ENCODE measurements around the gene MMP11. TPM values are rescaled to one million over a fixed set of nuclear protein-coding genes. Genes with fewer than 3 reads are reported as not detected.

The MMP11 gene
- total and polyA plus RNA-seq, 2 of the 13 experiments (the other 11 are each of a cell fraction or from before 2014, with no cell fraction given): 8.9 to 28.6 TPM

DNA sequence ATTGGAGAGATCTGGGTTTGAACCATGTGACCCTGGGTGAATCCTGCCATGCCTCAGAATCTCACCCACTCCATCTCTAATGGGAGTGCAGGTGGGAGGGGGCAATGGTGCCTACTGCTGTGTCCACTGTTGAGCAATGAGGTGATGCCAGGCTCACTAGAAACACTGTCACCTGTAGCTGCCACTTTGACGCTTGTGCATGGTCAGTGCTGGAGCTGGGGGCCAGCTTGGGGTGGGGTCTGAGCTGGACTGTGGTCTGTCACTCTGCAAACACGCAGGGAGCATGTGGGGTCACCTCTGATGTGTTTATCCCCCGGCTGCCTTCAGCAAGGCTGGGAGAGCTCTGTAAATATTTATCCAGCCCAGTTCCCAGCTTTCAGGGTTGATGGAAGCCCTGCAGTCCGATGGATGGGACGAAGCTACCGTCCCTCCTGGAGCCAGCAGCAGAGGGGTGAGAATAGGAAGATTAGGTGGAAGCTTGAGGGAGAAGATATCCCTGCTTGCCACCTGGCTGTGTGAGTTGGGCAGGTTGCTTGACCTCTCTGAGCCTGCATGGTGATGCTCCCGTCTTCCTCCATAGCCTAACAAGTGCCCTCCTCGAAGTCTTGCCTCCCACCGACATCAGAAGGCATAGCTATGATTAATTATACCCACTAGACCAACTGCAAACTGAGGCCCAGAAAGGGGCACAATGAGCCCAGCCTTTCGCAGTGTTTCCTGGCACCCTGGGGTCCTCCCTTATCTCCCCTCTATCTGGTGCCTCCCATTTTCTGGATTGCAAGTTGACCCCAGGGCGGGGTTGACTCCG, 1.7 kb downstream of the MMP11 start (continued):
- TF ChIP-seq SRF (IDR thresholded peaks at IDR 0.05; ENCODE audit: low read depth, low read length) (no peak), ELF4 (CRISPR knock-in tag; IDR thresholded peaks at IDR 0.05; ENCODE audit: borderline replicate concordance) (no peak), MXD4 (CRISPR knock-in tag; IDR thresholded peaks at IDR 0.05) (no peak), HNRNPH1 (optimal IDR thresholded peaks at IDR 0.05; ENCODE audit: low read depth, low read length) (no peak), ZNF274 (CRISPR knock-in tag; IDR thresholded peaks at IDR 0.05) (no peak), HNRNPK (IDR thresholded peaks at IDR 0.05; ENCODE audit: low read depth, low read length, poor library complexity, severe bottlenecking) (no peak), ZBTB42 (CRISPR knock-in tag; IDR thresholded peaks at IDR 0.05) (no peak), ZNF713 (CRISPR knock-in tag; IDR thresholded peaks at IDR 0.05) (no peak), ZNF570 (CRISPR knock-in tag; IDR thresholded peaks at IDR 0.05; ENCODE audit: borderline replicate concordance) (no peak), ZNF496 (CRISPR knock-in tag; IDR thresholded peaks at IDR 0.05; ENCODE audit: insufficient replicate concordance) (no peak), CREB1 (IDR thresholded peaks at IDR 0.05) (0 out of 2 replicates have a peak, but pooled peaks have one; percentile 38), CREB1 (CRISPR knock-in tag; IDR thresholded peaks at IDR 0.05) (no peak), ZNF512B (CRISPR knock-in tag; IDR thresholded peaks at IDR 0.05; ENCODE audit: borderline replicate concordance) (no peak), ARNT2 (CRISPR knock-in tag; IDR thresholded peaks at IDR 0.05; ENCODE audit: low read depth) (no peak), ZNF781 (CRISPR knock-in tag; IDR thresholded peaks at IDR 0.05; ENCODE audit: borderline replicate concordance, not compliant biosample characterization) (no peak), ONECUT2 (CRISPR knock-in tag; IDR thresholded peaks at IDR 0.05) (no peak), ARNTL (CRISPR knock-in tag; IDR thresholded peaks at IDR 0.05) (peak; percentile 72), AGO2 (optimal IDR thresholded peaks at IDR 0.05; ENCODE audit: low read depth, low read length) (no peak), ZSCAN30 (CRISPR knock-in tag; IDR thresholded peaks at IDR 0.05) (no peak), SIN3A (IDR thresholded peaks at IDR 0.05; ENCODE audit: borderline replicate concordance, low read depth, low read length) (peak; percentile 83; the same call in 1 of the 2 replicates)
- TF ChIP-seq, protein P1, sequence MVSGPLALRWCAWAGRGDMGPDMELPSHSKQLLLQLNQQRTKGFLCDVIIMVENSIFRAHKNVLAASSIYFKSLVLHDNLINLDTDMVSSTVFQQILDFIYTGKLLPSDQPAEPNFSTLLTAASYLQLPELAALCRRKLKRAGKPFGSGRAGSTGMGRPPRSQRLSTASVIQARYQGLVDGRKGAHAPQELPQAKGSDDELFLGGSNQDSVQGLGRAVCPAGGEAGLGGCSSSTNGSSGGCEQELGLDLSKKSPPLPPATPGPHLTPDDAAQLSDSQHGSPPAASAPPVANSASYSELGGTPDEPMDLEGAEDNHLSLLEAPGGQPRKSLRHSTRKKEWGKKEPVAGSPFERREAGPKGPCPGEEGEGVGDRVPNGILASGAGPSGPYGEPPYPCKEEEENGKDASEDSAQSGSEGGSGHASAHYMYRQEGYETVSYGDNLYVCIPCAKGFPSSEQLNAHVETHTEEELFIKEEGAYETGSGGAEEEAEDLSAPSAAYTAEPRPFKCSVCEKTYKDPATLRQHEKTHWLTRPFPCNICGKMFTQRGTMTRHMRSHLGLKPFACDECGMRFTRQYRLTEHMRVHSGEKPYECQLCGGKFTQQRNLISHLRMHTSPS (CRISPR knock-in tag; IDR thresholded peaks at IDR 0.05; ENCODE audit: low read depth): peak; percentile 99
- TF ChIP-seq, protein P2, sequence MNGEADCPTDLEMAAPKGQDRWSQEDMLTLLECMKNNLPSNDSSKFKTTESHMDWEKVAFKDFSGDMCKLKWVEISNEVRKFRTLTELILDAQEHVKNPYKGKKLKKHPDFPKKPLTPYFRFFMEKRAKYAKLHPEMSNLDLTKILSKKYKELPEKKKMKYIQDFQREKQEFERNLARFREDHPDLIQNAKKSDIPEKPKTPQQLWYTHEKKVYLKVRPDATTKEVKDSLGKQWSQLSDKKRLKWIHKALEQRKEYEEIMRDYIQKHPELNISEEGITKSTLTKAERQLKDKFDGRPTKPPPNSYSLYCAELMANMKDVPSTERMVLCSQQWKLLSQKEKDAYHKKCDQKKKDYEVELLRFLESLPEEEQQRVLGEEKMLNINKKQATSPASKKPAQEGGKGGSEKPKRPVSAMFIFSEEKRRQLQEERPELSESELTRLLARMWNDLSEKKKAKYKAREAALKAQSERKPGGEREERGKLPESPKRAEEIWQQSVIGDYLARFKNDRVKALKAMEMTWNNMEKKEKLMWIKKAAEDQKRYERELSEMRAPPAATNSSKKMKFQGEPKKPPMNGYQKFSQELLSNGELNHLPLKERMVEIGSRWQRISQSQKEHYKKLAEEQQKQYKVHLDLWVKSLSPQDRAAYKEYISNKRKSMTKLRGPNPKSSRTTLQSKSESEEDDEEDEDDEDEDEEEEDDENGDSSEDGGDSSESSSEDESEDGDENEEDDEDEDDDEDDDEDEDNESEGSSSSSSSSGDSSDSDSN (CRISPR knock-in tag; IDR thresholded peaks at IDR 0.05): peak; percentile 54; the same call in 1 of the 2 replicates
